ENCODE measurements around the gene KCNN3.

Gene KCNN3

GRCh38 chr1:154816937-154817336, 53.1 kb downstream of the KCNN3 start:
- no peak for DNase-seq (ENCODE audit: low read depth in 2 of 2)

GRCh38 chr1:154816369-154816768, 53.7 kb downstream of the KCNN3 start:
- DNase-seq (ENCODE audit: low read depth in 2 of 2): no peak

DNA sequence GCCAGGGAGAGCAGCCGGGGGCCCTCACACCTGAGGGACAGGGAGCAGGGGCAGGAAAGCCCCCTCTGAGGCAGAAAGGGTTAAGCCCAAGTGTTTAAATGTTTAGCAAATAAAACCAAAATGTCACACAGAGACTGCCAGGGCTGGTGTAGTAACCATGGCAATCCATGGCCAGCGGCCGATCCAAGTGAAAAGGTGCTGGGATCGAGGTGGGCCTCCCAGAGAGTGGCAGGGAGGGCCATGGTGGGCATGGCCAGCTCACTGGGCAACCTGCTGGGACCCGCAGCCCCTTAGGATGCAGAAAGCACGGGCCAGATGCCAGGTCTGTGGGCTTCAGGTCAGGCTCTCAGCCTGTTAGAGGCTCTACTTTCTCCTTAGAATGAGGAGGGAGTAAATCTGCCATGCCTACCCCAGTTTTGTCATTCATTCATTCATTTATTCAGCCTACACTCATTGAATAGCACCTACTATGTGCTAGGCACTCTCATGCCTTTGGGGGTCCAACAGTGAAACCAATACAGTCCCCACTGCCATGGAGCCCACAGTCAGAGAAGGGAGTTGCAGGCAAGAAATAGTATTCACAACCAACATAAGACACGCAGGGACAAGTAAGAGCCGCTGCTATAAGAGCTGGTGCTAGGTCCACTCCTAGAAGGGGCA, 56.1 kb downstream of the KCNN3 start:
- DNase-seq (ENCODE audit: low read depth in 2 of 2): no peak

- DNase-seq (ENCODE audit: low read depth in 2 of 2): no peak
Observed at GRCh38 chr1:154813300-154813816, 56.7 kb downstream of the KCNN3 start.

GRCh38 chr1:154812877-154813276, 57.2 kb downstream of the KCNN3 start:
- no peak for DNase-seq (ENCODE audit: low read depth in 2 of 2)

DNA sequence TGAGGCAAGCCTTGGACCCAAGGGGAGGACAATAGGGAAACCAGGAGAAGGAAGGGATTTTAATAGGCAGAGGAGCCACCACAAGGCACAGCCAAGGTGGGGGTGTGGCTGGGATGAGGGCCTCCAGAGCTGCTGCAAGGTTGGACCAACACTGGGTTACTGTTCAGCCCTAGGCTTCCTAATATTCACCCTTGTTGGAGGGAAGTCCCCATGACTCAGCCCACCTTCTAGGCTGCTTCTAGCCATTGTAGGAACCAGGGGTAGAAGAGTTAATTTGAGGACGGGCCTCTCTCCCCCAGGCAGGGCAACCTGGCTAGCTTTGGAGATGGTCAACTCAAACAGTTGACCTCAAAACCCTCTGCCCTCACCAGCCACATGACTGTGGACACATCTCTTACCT, 59.5 kb downstream of the KCNN3 start:
- no peak for DNase-seq (ENCODE audit: low read depth in 2 of 2)

DNA sequence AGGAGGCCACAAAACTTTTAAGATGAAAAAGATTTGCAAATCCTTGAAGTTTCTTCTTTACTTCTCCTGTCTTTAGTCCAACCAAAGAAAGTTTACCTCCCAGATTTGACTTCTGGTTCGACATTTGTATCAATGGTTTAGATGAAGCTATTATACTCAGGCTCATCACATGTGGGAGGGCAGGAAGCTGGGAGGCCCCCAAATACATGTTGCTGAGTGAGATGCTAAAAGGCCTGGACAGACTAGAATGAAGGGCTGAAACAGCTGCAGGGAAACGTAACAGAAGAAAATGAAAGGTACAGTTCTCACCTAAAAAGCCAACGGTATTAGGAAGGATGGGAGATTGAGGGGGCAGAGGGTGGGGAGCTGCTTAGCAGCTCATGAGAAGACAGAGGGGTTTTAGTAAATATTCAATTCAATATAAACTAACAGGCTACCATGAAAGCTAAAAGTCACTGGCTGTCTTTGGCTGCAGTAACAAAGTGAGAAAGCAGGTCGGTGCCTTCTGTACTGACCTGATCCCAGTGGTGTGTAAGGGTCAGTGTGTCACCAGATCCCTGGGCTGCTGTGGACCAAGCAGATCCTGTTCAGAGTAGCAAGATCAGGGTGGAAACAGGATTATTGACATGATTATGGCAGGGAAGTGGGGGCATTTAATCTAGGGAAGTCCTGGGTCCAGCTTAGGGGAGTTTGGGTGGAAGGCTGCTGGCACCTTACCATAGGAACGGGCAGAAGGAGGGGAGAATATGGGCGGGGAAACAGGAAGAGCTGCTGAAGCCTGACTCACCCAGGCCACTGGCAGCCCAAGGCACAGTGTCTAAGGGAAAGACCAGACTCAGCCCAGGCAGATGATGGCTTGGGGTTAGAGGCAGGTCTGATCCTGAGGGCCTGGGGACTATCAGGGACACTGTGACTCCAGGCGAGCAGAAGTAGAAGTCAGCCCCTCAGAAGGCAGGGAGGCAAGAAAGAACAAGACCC, 60.4 kb downstream of the KCNN3 start:
- no peak for DNase-seq (ENCODE audit: low read depth in 2 of 2)

- no peak for DNase-seq (ENCODE audit: low read depth in 2 of 2)
Observed at GRCh38 chr1:154808909-154809262, 61.2 kb downstream of the KCNN3 start.

- DNase-seq (ENCODE audit: low read depth in 2 of 2): no peak
Observed at GRCh38 chr1:154808261-154808908, 61.7 kb downstream of the KCNN3 start.

DNA sequence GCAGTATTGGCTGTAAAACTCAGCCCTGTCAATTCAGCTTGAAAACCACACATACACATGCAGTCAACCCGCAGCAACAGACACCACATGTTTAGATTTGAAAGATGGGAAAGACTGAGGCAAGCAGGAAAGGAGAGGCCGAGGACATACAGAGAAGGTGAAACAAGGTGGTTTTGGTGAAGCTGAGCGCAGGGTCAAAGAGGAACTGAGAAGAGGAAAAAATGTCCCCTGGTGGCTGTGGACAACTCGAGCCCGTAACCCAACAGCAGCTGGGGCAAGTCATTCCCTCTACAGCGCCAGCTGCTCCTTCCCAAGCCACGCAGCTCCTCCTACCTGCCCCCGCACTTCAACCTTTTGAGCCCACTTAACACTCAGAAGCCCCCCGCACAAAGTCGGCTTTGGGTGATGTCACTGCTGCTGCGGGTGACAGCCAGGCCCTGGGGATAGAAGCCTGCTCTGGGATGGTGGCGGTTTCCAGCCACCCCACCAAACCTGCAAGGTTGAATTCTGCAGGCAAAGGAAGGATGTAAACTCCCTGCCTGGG, 63.0 kb downstream of the KCNN3 start:
- DNase-seq (ENCODE audit: low read depth in 2 of 2): no peak

DNA sequence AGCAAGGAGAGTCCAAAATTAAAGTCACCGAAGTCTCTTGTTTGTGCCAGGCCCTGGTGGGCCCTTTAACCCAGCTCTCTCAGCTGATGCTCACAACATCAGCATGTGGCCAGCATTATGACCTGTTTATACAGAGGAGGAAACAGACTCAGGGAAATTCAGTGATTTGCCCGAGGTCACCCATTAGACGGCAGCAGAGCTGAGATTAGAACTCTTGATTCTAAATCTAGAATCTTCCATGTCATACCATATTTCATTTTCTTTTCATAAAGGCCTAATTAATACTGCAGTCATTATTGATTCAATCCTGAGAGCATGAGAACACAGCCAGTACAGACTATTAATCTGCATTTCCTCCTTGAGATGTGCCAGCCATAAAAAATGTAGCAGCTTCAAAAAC, 63.7 kb downstream of the KCNN3 start:
- DNase-seq (ENCODE audit: low read depth in 2 of 2): no peak

DNA sequence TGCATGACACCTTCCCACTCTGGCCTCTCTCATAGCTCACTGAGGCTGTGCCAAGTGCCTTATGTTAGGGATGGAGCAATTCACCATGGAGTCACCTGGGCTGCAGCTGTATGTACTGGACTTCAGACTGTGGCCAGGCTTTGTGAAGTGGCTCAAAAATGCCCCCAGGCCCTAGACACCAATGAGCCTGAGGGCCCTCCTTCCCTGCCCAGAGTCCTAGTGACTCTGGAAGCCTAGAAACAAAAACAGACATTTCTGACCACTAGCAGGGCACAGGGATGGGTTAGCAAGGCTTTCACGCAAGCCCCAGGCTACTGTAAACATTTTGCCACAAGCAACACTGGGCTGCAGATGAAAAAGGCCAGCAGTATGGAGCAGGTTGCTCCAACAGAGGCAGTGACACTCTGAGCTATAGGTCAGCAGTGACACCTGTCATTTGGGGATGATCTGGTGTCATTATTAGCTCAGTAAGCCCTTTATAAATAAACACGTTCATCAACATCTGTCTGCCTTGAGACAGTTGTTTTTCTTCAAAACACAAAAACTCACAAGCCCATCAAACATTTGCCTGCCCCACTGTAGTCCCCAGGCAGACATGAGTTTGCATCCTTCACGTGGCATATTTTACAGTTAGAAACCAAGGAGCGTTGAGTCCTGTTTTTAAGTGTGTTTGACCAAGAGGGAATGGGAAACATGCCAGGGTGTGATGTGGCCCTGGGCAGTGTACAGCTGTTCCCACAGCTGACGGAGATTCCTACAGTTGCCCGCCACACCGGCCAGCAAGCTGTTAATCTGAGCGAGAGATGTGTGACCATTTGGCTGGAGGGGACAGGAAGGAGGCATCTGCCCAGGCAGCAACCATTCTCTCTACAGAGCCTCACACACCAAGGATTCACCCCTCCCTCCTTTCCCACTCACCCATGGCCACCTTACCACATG, 66.8 kb downstream of the KCNN3 start:
- no peak for DNase-seq (ENCODE audit: low read depth in 2 of 2)

DNA sequence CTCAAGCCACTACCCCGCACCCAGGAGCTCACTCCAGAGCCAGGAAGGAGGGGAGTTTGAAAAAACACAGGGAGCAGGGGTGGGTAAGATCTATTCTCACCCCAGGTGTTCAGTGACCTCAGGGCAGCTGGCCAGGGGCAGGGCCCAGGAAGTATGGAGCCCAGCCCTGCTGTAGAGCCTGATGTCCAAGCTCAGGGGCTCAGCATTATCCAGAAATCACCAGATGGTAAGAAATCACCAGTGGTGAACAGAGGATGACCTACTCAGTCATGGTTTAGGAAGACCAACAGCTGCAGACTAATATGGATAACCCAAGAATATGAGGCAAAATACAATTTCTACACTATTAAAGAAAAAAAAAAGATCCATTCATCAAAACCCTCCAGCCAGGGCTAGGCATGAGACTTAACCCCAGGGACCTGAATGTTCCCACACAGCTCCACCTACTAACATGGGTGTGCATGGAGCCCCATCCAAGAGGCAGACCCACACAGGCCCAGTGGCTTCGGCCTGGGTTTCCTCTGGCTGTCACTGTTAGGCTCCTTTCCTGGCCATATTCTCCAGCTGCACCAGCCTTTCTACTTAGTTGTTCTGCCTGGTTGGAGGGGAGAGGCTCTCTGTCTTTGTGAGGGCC, 67.6 kb downstream of the KCNN3 start:
- no peak for DNase-seq (ENCODE audit: low read depth in 2 of 2)

GRCh38 chr1:154801234-154802011, 68.7 kb downstream of the KCNN3 start:
- no peak for DNase-seq (ENCODE audit: low read depth in 2 of 2)

DNA sequence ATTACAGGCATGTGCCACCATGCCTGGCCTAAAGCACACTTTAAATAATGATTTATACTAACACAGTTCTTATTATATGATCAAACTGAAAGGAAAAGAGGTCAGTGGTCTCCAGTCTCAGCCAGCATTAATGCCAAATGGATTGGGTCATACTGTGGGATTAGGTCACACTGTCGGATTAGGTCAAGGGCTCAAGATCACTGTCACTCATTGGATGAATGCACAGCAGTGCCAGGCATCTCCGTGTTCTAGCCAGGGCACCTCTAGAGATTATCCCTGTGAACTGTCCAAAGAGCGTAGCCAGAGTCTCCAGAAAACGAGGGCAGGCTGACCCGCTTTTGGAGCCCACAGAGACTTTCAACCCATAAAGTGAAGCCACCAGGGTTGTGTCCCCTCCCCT, 70.9 kb downstream of the KCNN3 start:
- DNase-seq (ENCODE audit: low read depth in 2 of 2): no peak

GRCh38 chr1:154798645-154799044, 71.4 kb downstream of the KCNN3 start:
- no peak for DNase-seq (ENCODE audit: low read depth in 2 of 2)

GRCh38 chr1:154797175-154797574, 72.9 kb downstream of the KCNN3 start:
- no peak for DNase-seq (ENCODE audit: low read depth in 2 of 2)

GRCh38 chr1:154796303-154796892, 73.7 kb downstream of the KCNN3 start:
- DNase-seq (ENCODE audit: low read depth in 2 of 2): no peak

GRCh38 chr1:154794608-154795007, 75.5 kb downstream of the KCNN3 start:
- DNase-seq (ENCODE audit: low read depth in 2 of 2): no peak

Measured in stimulated activated CD4-positive, alpha-beta T cell treated with anti-CD3 and anti-CD28 coated beads, Interleukin-1b, Interleukin-23, amount 100 ng/mL, for 1 hour (primary cell).